Esophagus muscularis mucosa (tissue), 3 donors: ENCODE results near the gene B4GALT5.

Experiments
- POLR2A ChIP-seq: fragments of 450-650 bp; IDR thresholded peaks from one replicate; pipeline ENCODE4 v1.6.1; 2017; ENCODE audit warnings: antibody characterized with exemption, moderate library complexity, mild to moderate bottlenecking, low read depth
- POLR2AphosphoS5 ChIP-seq, 2 donors: sonication (generic); formaldehyde crosslinking; IDR thresholded peaks; one replicate each; pipeline ENCODE4 v1.6.1; 2017; ENCODE audit warnings: antibody characterized with exemption in 2 of 2
- TF ChIP-seq, protein P1 (sequence below), 3 experiments: fragments of 200-600 bp in 2 of 3; fragments of 450-650 bp in 1 of 3; sonication (generic) in 2 of 3; IDR thresholded peaks; one replicate each; pipeline ENCODE4 v1.5.1; 2017 to 2019; ENCODE audit warnings: antibody characterized with exemption in 3 of 3, mild to moderate bottlenecking in 2 of 3, moderate library complexity in 1 of 3

DNA sequence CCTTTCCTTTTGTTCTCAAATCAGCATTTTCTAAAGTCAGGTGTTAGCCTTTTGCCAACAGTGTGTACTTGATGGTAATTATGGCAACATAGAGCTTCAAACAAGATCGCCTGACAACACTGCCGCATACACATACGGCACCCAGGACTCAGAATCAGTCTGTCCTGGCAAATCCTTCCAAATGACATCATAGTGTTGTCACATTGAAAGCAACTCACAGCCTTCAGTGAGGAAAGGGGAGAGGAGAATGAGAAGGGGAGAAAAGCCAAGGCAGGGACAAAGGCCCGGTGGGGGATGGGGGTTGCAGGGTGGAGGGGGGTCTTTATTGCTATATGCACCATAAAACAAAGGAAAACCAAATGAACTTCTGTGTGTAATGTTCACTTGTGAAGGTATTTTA lies 80.0 kb downstream of the B4GALT5 start:
- TF ChIP-seq, protein P1, sequence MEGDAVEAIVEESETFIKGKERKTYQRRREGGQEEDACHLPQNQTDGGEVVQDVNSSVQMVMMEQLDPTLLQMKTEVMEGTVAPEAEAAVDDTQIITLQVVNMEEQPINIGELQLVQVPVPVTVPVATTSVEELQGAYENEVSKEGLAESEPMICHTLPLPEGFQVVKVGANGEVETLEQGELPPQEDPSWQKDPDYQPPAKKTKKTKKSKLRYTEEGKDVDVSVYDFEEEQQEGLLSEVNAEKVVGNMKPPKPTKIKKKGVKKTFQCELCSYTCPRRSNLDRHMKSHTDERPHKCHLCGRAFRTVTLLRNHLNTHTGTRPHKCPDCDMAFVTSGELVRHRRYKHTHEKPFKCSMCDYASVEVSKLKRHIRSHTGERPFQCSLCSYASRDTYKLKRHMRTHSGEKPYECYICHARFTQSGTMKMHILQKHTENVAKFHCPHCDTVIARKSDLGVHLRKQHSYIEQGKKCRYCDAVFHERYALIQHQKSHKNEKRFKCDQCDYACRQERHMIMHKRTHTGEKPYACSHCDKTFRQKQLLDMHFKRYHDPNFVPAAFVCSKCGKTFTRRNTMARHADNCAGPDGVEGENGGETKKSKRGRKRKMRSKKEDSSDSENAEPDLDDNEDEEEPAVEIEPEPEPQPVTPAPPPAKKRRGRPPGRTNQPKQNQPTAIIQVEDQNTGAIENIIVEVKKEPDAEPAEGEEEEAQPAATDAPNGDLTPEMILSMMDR (IDR thresholded peaks at IDR 0.05) = no peak
- TF ChIP-seq POLR2AphosphoS5 (IDR thresholded peaks at IDR 0.05) (no peak), POLR2A (no peak)
